K562 (cell line): ENCODE results near the gene ZGLP1. TPM values are rescaled to one million over a fixed set of nuclear protein-coding genes. Genes with fewer than 3 reads are reported as not detected.

Experiments
- ATF4 ChIP-seq: fragments of 450-650 bp; formaldehyde crosslinking; IDR thresholded peaks from 2 replicates; pipeline ENCODE4 v1.4.0; 2022; ENCODE audit warnings: mild to moderate bottlenecking, moderate library complexity
- CCNT2 ChIP-seq: IDR thresholded peaks from 2 replicates; pipeline ENCODE4 v1.6.1; 2011; ENCODE audit warnings: borderline replicate concordance, low read depth, mild to moderate bottlenecking, moderate library complexity, mixed read lengths, low read length; ENCODE audit not compliant: insufficient read length; ENCODE audit errors: extremely low read depth
- DACH1 ChIP-seq: fragments of 450-650 bp; IDR thresholded peaks from 2 replicates; pipeline ENCODE4 v1.6.1; 2018; ENCODE audit not compliant: partially characterized antibody
- MBD2 ChIP-seq: sonication (generic); IDR thresholded peaks from 2 replicates; pipeline ENCODE4 v1.6.1; 2016; ENCODE audit warnings: low read depth, borderline replicate concordance
- VEZF1 ChIP-seq: fragments of 200-800 bp; sonication (Bioruptor generic); IDR thresholded peaks from 2 replicates; pipeline ENCODE4 v1.6.1; 2017; ENCODE audit warnings: missing genetic modification characterization, missing compliant biosample characterization
- ZNF766 ChIP-seq: fragments of 200-800 bp; sonication (Bioruptor generic); conservative IDR thresholded peaks from 2 replicates; pipeline ENCODE4 v1.6.1; 2016; ENCODE audit warnings: missing genetic modification characterization, missing compliant biosample characterization
- polyA plus RNA-seq, 8 experiments: library from polyadenylated mRNA; depleted of rRNA in 4 of 8; stranded (reverse) in 5 of 8; unstranded in 3 of 8; fragments of >200 nt; fragmentation: Nextera tagmentation in 2 of 8; fragmentation: Illumina TruSeq in 1 of 8; extraction: Ambion mirVana in 2 of 8; extraction: Trizol in 1 of 8; gene quantifications; 2 replicates each; pipeline versions ENCODE4 v1.2.1 to v1.2.3, GENCODE V29; 2011 to 2014; ENCODE audit warnings: inconsistent platforms in 1 of 8, missing spikeins in 1 of 8
- total RNA-seq, 7 experiments: library from RNA; depleted of rRNA in 6 of 7; stranded (reverse); fragments of >200 nt in 6 of 7; fragmentation: Illumina TruSeq in 2 of 7; extraction: Trizol in 2 of 7; gene quantifications; 2 replicates each; pipeline versions ENCODE4 v1.2.1 to v1.2.3, GENCODE V29; 2011 to 2021; ENCODE audit warnings: low replicate concordance in 1 of 7
- TF ChIP-seq, protein P1 (sequence below), 2 experiments: fragments of 150-350 bp in 1 of 2; IDR thresholded peaks; 2 replicates each; pipeline ENCODE4 v1.6.1; 2012 to 2016; ENCODE audit warnings: low read depth in 2 of 2, low read length in 2 of 2, mild to moderate bottlenecking in 1 of 2, moderate library complexity in 1 of 2

Gene ZGLP1
- total and polyA plus RNA-seq, 9 of the 15 experiments (the other 6 are each of a cell fraction or from before 2014, with no cell fraction given) = 0.24 to 4.5 (median 2.2) TPM

DNA sequence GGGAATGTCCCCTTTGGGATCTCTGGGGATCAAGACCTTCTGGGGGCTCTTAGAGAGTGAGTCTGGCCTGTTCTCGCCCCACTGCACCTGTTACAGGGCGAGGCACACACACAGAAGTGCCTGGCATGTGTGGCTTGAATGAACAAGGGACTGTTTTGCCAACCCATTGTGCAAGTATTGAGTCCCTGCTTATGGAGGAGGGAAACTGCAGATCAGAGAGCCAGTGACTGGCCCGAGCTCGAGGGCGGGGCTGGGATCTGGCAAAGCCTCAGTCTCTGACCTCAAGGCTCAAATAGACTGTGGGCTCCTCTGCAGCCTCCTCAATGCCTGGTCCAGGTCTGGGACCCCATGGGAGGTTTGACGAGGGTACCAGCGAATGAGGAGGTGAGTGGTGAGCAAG lies 18.2 kb upstream of the ZGLP1 start (continued):
- no peak for TF ChIP-seq ATF4 (CRISPR knock-in tag)
- no peak for TF ChIP-seq VEZF1 (CRISPR knock-in tag)
- TF ChIP-seq ZNF766 (CRISPR knock-in tag) = no peak
- no peak for TF ChIP-seq MBD2
- no peak for TF ChIP-seq CCNT2
- TF ChIP-seq, protein P1, sequence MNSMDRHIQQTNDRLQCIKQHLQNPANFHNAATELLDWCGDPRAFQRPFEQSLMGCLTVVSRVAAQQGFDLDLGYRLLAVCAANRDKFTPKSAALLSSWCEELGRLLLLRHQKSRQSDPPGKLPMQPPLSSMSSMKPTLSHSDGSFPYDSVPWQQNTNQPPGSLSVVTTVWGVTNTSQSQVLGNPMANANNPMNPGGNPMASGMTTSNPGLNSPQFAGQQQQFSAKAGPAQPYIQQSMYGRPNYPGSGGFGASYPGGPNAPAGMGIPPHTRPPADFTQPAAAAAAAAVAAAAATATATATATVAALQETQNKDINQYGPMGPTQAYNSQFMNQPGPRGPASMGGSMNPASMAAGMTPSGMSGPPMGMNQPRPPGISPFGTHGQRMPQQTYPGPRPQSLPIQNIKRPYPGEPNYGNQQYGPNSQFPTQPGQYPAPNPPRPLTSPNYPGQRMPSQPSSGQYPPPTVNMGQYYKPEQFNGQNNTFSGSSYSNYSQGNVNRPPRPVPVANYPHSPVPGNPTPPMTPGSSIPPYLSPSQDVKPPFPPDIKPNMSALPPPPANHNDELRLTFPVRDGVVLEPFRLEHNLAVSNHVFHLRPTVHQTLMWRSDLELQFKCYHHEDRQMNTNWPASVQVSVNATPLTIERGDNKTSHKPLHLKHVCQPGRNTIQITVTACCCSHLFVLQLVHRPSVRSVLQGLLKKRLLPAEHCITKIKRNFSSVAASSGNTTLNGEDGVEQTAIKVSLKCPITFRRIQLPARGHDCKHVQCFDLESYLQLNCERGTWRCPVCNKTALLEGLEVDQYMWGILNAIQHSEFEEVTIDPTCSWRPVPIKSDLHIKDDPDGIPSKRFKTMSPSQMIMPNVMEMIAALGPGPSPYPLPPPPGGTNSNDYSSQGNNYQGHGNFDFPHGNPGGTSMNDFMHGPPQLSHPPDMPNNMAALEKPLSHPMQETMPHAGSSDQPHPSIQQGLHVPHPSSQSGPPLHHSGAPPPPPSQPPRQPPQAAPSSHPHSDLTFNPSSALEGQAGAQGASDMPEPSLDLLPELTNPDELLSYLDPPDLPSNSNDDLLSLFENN (IDR thresholded peaks at IDR 0.05; ENCODE audit: low read depth in 2 of 2, low read length in 2 of 2) = no peak
- no peak for TF ChIP-seq DACH1
